Adrenal gland (tissue), 5 donors: ENCODE measurements around the gene CDC42BPG.

Experiments
- CTCF ChIP-seq, 6 experiments: fragments of 450-650 bp in 4 of 6; fragments of 200-600 bp in 2 of 6; sonication (generic) in 1 of 6; IDR thresholded peaks; 1 replicate in 5 of 6; 2 replicates in 1 of 6; pipeline versions ENCODE4 v1.5.1 to v1.8.0; 2016 to 2021; ENCODE audit warnings: antibody characterized with exemption in 6 of 6, mild to moderate bottlenecking in 2 of 6, moderate library complexity in 1 of 6
- POLR2A ChIP-seq, 2 donors: fragments of 450-650 bp; IDR thresholded peaks; one replicate each; pipeline ENCODE4 v1.6.1; 2017; ENCODE audit warnings: antibody characterized with exemption in 2 of 2, mild to moderate bottlenecking in 2 of 2, moderate library complexity in 1 of 2
- donor health status: DM: no; HTN: no; CAD: no.

GRCh38 chr11:64786308-64786707 is 58.1 kb downstream of the CDC42BPG start:
- no peak for TF ChIP-seq POLR2A (IDR thresholded peaks at IDR 0.05)
- TF ChIP-seq CTCF (IDR thresholded peaks at IDR 0.05) = no peak
